ENCODE results near the gene ZFPM1.

Gene ZFPM1

DNA sequence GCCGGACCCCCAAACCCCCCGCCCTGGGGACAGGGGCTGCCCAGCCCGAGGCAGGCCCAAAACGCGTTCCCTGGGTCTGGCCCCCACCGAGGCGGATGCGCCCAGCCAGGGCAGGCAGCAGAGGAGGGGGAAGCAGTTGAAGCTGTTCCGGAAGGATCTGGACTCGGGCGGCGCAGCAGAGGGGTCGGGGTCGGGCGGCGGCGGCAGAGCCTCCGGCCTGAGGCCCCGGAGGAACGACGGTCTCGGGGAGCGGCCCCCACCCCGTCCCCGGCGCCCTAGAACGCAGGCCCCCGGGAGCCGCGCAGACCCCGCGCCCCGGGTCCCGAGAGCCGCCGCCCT lies 22.9 kb upstream of the ZFPM1 start:
- H3K36me3 ChIP-seq (ENCODE audit: control insufficient read depth in 1 of 2, insufficient read depth in 2 of 2, low read length in 2 of 2), result no peaks in the 10 kb centered on the region
- H3K4ac ChIP-seq (ENCODE audit: low read depth, low read length), result no peak overlapping the region
- no peak overlapping the region for H4K91ac ChIP-seq (ENCODE audit: low read depth, low read length)
- H3K18ac ChIP-seq (ENCODE audit: low read length), result no peak overlapping the region
- H3K27ac ChIP-seq (ENCODE audit: low read depth, low read length), result no peak overlapping the region
- H2AFZ ChIP-seq (ENCODE audit: insufficient read depth, low read length, poor library complexity), result no peak overlapping the region
- no peak overlapping the region for H4K8ac ChIP-seq (ENCODE audit: low read depth, low read length)
- peak overlapping the region; percentile 51 for H3K4me2 ChIP-seq (ENCODE audit: low read length)
- H3K9me3 ChIP-seq (ENCODE audit: insufficient read depth, low read depth, low read length), result peaks cover 2% of the 10 kb centered on the region
- H3K79me2 ChIP-seq (ENCODE audit: control insufficient read depth, insufficient read depth, low read length, poor library complexity), result no peaks in the 10 kb centered on the region
- peaks cover 3% of the 10 kb centered on the region for H3K27me3 ChIP-seq (ENCODE audit: insufficient read depth, low read length)
- no peak for DNase-seq
- WGBS (ENCODE audit: extremely low coverage, insufficient coverage, insufficient read length), result no CpG with 5 or more reads among the region's 36 CpGs
- H3K9ac ChIP-seq (ENCODE audit: low read length), result no peak overlapping the region
- no peak overlapping the region for H4K12ac ChIP-seq (ENCODE audit: low read depth, low read length)
- no peak overlapping the region for H3K14ac ChIP-seq (ENCODE audit: low read length)
- H3K4me1 ChIP-seq (ENCODE audit: control insufficient read depth in 1 of 2, insufficient read depth in 2 of 2, low read length in 2 of 2), result peaks cover 0 to 2% of the 10 kb centered on the region in 2 experiments
- H2AK5ac ChIP-seq (ENCODE audit: low read length), result no peak overlapping the region
- no peak overlapping the region for H2BK120ac ChIP-seq (ENCODE audit: insufficient read depth, low read length, poor library complexity)
- H3K23ac ChIP-seq (ENCODE audit: low read length), result no peak overlapping the region
- no peak overlapping the region for H2BK5ac ChIP-seq (ENCODE audit: low read depth, low read length, poor library complexity)
- H2BK12ac ChIP-seq (ENCODE audit: low read length), result no peak overlapping the region
- H3K79me1 ChIP-seq (ENCODE audit: low read length), result no peaks in the 10 kb centered on the region
- no peak overlapping the region for H3K4me3 ChIP-seq (ENCODE audit: low read depth, low read length)

DNA sequence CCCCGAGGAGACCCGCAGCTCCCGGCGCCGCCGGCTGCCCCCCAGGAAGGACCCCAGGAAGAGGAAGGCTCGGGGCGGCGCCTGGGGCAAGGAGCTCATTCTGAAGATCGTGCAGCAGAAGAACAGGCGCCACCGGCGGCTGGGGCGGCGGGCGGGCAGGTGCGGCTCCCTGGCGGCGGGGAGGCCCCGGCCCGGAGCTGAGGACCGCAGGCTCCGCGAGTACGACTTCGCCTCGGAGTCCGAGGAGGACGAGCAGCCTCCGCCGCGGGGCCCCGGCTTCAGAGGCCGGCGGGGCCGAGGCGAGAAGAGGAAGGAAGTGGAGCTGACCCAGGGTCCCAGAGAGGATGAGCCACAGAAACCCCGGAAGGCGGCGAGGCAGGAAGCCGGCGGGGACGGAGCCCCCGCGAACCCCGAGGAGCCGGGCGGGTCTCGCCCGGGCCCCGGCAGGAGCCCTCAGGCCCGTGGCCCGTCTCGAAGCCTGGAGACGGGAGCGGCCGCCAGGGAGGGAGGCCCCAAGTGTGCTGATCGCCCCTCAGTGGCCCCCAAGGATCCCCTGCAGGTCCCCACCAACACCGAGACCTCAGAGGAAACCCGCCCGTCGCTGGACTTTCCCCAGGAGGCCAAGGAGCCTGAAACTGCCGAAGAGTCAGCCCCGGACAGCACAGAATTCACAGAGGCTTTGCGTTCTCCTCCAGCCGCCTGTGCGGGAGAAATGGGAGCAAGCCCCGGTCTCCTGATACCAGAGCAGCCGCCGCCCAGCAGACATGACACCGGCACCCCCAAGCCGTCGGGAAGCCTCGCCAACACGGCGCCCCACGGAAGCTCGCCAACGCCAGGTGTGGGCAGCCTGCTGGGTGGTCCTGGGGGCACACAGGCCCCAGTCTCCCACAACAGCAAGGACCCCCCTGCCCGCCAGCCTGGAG lies 22.3 kb upstream of the ZFPM1 start:
- no peak overlapping the region for H3K27ac ChIP-seq (ENCODE audit: low read depth, low read length)
- no peak overlapping the region for H3K18ac ChIP-seq (ENCODE audit: low read length)
- no peak overlapping the region for H2BK5ac ChIP-seq (ENCODE audit: low read depth, low read length, poor library complexity)
- H3K27me3 ChIP-seq (ENCODE audit: insufficient read depth, low read length), result peaks cover 3% of the 10 kb centered on the region
- H2AK5ac ChIP-seq (ENCODE audit: low read length), result no peak overlapping the region
- peaks cover 0 to 2% of the 10 kb centered on the region in 2 experiments for H3K4me1 ChIP-seq (ENCODE audit: control insufficient read depth in 1 of 2, insufficient read depth in 2 of 2, low read length in 2 of 2)
- H2BK120ac ChIP-seq (ENCODE audit: insufficient read depth, low read length, poor library complexity), result no peak overlapping the region
- no CpG with 5 or more reads among the region's 80 CpGs for WGBS (ENCODE audit: extremely low coverage, insufficient coverage, insufficient read length)
- peak overlapping the region; percentile 51 for H3K4me2 ChIP-seq (ENCODE audit: low read length)
- H4K12ac ChIP-seq (ENCODE audit: low read depth, low read length), result no peak overlapping the region
- no peak overlapping the region for H4K91ac ChIP-seq (ENCODE audit: low read depth, low read length)
- H3K4me3 ChIP-seq (ENCODE audit: low read depth, low read length), result no peak overlapping the region
- H2AFZ ChIP-seq (ENCODE audit: insufficient read depth, low read length, poor library complexity), result no peak overlapping the region
- H3K79me1 ChIP-seq (ENCODE audit: low read length), result no peaks in the 10 kb centered on the region
- no peaks in the 10 kb centered on the region for H3K36me3 ChIP-seq (ENCODE audit: control insufficient read depth in 1 of 2, insufficient read depth in 2 of 2, low read length in 2 of 2)
- H2BK12ac ChIP-seq (ENCODE audit: low read length), result no peak overlapping the region
- peaks cover 2% of the 10 kb centered on the region for H3K9me3 ChIP-seq (ENCODE audit: insufficient read depth, low read depth, low read length)
- no peak for DNase-seq
- H3K9ac ChIP-seq (ENCODE audit: low read length), result no peak overlapping the region
- no peak overlapping the region for H3K4ac ChIP-seq (ENCODE audit: low read depth, low read length)
- no peak overlapping the region for H4K8ac ChIP-seq (ENCODE audit: low read depth, low read length)
- H3K79me2 ChIP-seq (ENCODE audit: control insufficient read depth, insufficient read depth, low read length, poor library complexity), result no peaks in the 10 kb centered on the region
- H3K23ac ChIP-seq (ENCODE audit: low read length), result no peak overlapping the region
- H3K14ac ChIP-seq (ENCODE audit: low read length), result no peak overlapping the region

GRCh38 chr16:88431651-88432050 lies 21.4 kb upstream of the ZFPM1 start:
- Histone ChIP-seq H2BK120ac (ENCODE audit: insufficient read depth, low read length, poor library complexity) (no peak overlapping the region), H2AFZ (ENCODE audit: insufficient read depth, low read length, poor library complexity) (no peak overlapping the region), H3K27ac (ENCODE audit: low read depth, low read length) (no peak overlapping the region), H3K36me3 (ENCODE audit: control insufficient read depth in 1 of 2, insufficient read depth in 2 of 2, low read length in 2 of 2) (no peaks in the 10 kb centered on the region), H3K9ac (ENCODE audit: low read length) (no peak overlapping the region), H2AK5ac (ENCODE audit: low read length) (no peak overlapping the region), H3K4ac (ENCODE audit: low read depth, low read length) (no peak overlapping the region), H3K4me3 (ENCODE audit: low read depth, low read length) (no peak overlapping the region), H2BK5ac (ENCODE audit: low read depth, low read length, poor library complexity) (no peak overlapping the region), H3K14ac (ENCODE audit: low read length) (no peak overlapping the region), H3K23ac (ENCODE audit: low read length) (no peak overlapping the region), H4K12ac (ENCODE audit: low read depth, low read length) (no peak overlapping the region), H3K27me3 (ENCODE audit: insufficient read depth, low read length) (peaks cover 3% of the 10 kb centered on the region), H3K79me1 (ENCODE audit: low read length) (no peaks in the 10 kb centered on the region), H3K4me1 (ENCODE audit: control insufficient read depth in 1 of 2, insufficient read depth in 2 of 2, low read length in 2 of 2) (peaks cover 0 to 2% of the 10 kb centered on the region in 2 experiments), H4K8ac (ENCODE audit: low read depth, low read length) (no peak overlapping the region), H4K91ac (ENCODE audit: low read depth, low read length) (no peak overlapping the region), H3K4me2 (ENCODE audit: low read length) (no peak overlapping the region), H3K79me2 (ENCODE audit: control insufficient read depth, insufficient read depth, low read length, poor library complexity) (no peaks in the 10 kb centered on the region), H3K9me3 (ENCODE audit: insufficient read depth, low read depth, low read length) (peaks cover 2% of the 10 kb centered on the region), H3K18ac (ENCODE audit: low read length) (no peak overlapping the region), H2BK12ac (ENCODE audit: low read length) (no peak overlapping the region)
- WGBS (ENCODE audit: extremely low coverage, insufficient coverage, insufficient read length), result no CpG with 5 or more reads among the region's 22 CpGs
- no peak for DNase-seq

GRCh38 chr16:88432174-88432573 lies 20.9 kb upstream of the ZFPM1 start:
- H4K12ac ChIP-seq (ENCODE audit: low read depth, low read length), result no peak overlapping the region
- peaks cover 3% of the 10 kb centered on the region for H3K27me3 ChIP-seq (ENCODE audit: insufficient read depth, low read length)
- no peak overlapping the region for H2BK5ac ChIP-seq (ENCODE audit: low read depth, low read length, poor library complexity)
- no peak overlapping the region for H3K14ac ChIP-seq (ENCODE audit: low read length)
- no peaks in the 10 kb centered on the region for H3K36me3 ChIP-seq (ENCODE audit: control insufficient read depth in 1 of 2, insufficient read depth in 2 of 2, low read length in 2 of 2)
- H3K4ac ChIP-seq (ENCODE audit: low read depth, low read length), result no peak overlapping the region
- no peak overlapping the region for H2AK5ac ChIP-seq (ENCODE audit: low read length)
- H3K9me3 ChIP-seq (ENCODE audit: insufficient read depth, low read depth, low read length), result peaks cover 2% of the 10 kb centered on the region
- H2BK12ac ChIP-seq (ENCODE audit: low read length), result no peak overlapping the region
- no CpG with 5 or more reads among the region's 22 CpGs for WGBS (ENCODE audit: extremely low coverage, insufficient coverage, insufficient read length)
- no peak overlapping the region for H3K4me3 ChIP-seq (ENCODE audit: low read depth, low read length)
- peaks cover 0 to 2% of the 10 kb centered on the region in 2 experiments for H3K4me1 ChIP-seq (ENCODE audit: control insufficient read depth in 1 of 2, insufficient read depth in 2 of 2, low read length in 2 of 2)
- H3K4me2 ChIP-seq (ENCODE audit: low read length), result no peak overlapping the region
- no peak overlapping the region for H4K91ac ChIP-seq (ENCODE audit: low read depth, low read length)
- H3K27ac ChIP-seq (ENCODE audit: low read depth, low read length), result no peak overlapping the region
- no peak for DNase-seq
- H2AFZ ChIP-seq (ENCODE audit: insufficient read depth, low read length, poor library complexity), result no peak overlapping the region
- H3K79me2 ChIP-seq (ENCODE audit: control insufficient read depth, insufficient read depth, low read length, poor library complexity), result no peaks in the 10 kb centered on the region
- H3K9ac ChIP-seq (ENCODE audit: low read length), result no peak overlapping the region
- H4K8ac ChIP-seq (ENCODE audit: low read depth, low read length), result no peak overlapping the region
- no peak overlapping the region for H2BK120ac ChIP-seq (ENCODE audit: insufficient read depth, low read length, poor library complexity)
- H3K23ac ChIP-seq (ENCODE audit: low read length), result no peak overlapping the region
- no peaks in the 10 kb centered on the region for H3K79me1 ChIP-seq (ENCODE audit: low read length)
- no peak overlapping the region for H3K18ac ChIP-seq (ENCODE audit: low read length)

All from trophoblast cell (in vitro differentiated cells and primary cell).